Ishikawa (cell line): Measurements from ENCODE around the gene ARL10.

Experiments
- CEBPB ChIP-seq: IDR thresholded peaks from 2 replicates; pipeline ENCODE4 v1.6.1; 2012
- CREB1 ChIP-seq: IDR thresholded peaks from 2 replicates; pipeline ENCODE4 v1.6.1; 2012; ENCODE audit warnings: low read depth
- EGR1 ChIP-seq: IDR thresholded peaks from 2 replicates; pipeline ENCODE4 v1.6.1; 2012
- EP300 ChIP-seq: IDR thresholded peaks from 2 replicates; pipeline ENCODE4 v1.6.1; 2012; ENCODE audit warnings: borderline replicate concordance
- FOXM1 ChIP-seq: IDR thresholded peaks from 2 replicates; pipeline ENCODE4 v1.6.1; 2012; ENCODE audit warnings: low read depth, borderline replicate concordance
- NFIC ChIP-seq: IDR thresholded peaks from 2 replicates; pipeline ENCODE4 v1.6.1; 2012
- RAD21 ChIP-seq: IDR thresholded peaks from 2 replicates; pipeline ENCODE4 v1.6.1; 2012; ENCODE audit warnings: low read depth
- REST ChIP-seq: IDR thresholded peaks from 2 replicates; pipeline ENCODE4 v1.6.1; 2012; ENCODE audit warnings: low read depth, mild to moderate bottlenecking
- TAF1 ChIP-seq: IDR thresholded peaks from 2 replicates; pipeline ENCODE4 v1.6.1; 2012; ENCODE audit warnings: low read depth, mild to moderate bottlenecking
- TCF12 ChIP-seq: IDR thresholded peaks from 2 replicates; pipeline ENCODE4 v1.6.1; 2012; ENCODE audit warnings: low read depth
- TEAD4 ChIP-seq: IDR thresholded peaks from 2 replicates; pipeline ENCODE4 v1.6.1; 2012
- YY1 ChIP-seq: IDR thresholded peaks from 2 replicates; pipeline ENCODE4 v1.6.1; 2012; ENCODE audit warnings: low read depth
- ZBTB7A ChIP-seq: IDR thresholded peaks from 2 replicates; pipeline ENCODE4 v1.6.1; 2012; ENCODE audit warnings: low read depth
- TF ChIP-seq, protein P1 (sequence below): IDR thresholded peaks from 2 replicates; pipeline ENCODE4 v1.6.1; 2012
- TF ChIP-seq, protein P2 (sequence below): IDR thresholded peaks from 2 replicates; pipeline ENCODE4 v1.6.1; 2012

Gene ARL10

DNA sequence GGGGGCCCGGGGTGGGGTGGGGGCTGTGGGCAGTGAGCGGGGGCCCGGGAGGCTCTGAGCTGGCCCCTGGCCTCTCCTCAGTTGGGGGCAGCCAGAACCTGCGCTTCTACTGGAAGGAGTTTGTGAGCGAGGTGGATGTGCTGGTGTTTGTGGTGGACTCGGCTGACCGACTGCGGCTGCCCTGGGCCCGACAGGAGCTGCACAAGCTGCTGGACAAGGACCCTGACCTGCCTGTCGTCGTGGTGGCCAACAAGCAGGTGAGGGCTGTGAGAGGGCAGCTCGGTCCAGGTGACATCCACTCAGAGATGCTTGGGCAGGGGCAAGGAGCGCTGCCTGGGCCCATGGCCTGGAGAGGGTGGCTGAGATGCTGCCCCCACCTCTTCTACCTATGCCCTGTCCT, 3.4 kb downstream of the ARL10 start:
- TF ChIP-seq RAD21 (no peak), CEBPB (no peak), ZBTB7A (no peak), NFIC (no peak), TAF1 (no peak)
- TF ChIP-seq, protein P1, sequence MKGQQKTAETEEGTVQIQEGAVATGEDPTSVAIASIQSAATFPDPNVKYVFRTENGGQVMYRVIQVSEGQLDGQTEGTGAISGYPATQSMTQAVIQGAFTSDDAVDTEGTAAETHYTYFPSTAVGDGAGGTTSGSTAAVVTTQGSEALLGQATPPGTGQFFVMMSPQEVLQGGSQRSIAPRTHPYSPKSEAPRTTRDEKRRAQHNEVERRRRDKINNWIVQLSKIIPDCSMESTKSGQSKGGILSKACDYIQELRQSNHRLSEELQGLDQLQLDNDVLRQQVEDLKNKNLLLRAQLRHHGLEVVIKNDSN: no peak

DNA sequence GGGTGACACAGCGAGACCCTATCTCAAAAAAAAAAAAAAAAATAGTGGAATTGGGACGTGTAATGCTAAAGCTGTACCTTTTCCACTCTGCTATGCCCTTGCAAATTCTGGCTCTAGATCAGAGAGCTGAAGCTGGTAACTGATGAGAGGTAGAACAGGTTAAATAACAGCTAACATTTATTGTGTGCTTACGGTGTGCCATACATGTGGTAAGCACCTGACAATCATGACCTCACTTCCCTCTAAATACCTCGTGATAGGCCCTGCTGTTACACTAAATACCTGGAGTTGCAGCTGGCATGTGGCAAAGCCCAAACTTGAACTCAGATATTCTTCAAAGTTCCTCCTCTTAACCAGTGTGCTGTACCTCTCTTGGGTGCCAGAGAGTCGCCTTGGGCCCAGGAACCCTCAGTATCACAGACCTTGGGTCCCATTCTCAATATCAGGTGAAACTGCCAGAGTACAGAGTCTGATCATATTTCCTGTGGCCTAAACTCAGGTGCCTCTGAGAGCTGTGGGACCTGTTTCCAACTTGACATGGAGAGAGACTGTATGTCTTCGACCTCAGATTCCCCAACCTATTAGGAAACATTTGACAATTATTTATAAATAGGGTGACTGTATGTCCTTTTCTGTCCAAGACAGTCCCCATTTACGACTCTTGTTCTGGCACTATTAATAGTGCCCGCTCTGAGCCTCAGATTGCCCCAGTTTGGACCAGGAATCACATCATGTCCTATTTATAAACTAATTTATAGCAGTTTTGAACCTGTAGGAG, 4.8 kb downstream of the ARL10 start:
- TF ChIP-seq NFIC: no peak
- TF ChIP-seq TEAD4: no peak
- TF ChIP-seq RAD21: no peak
- TF ChIP-seq FOXM1: no peak
- TF ChIP-seq EGR1: no peak
- TF ChIP-seq CEBPB: no peak
- no peak for TF ChIP-seq ZBTB7A
- TF ChIP-seq EP300: no peak
- no peak for TF ChIP-seq TAF1
- no peak for TF ChIP-seq TCF12
- TF ChIP-seq CREB1: no peak
- TF ChIP-seq, protein P2, sequence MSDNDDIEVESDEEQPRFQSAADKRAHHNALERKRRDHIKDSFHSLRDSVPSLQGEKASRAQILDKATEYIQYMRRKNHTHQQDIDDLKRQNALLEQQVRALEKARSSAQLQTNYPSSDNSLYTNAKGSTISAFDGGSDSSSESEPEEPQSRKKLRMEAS: no peak
- no peak for TF ChIP-seq YY1
- TF ChIP-seq, protein P1: no peak
- no peak for TF ChIP-seq REST

GRCh38 chr5:176371621-176372539, 6.6 kb downstream of the ARL10 start:
- no peak for TF ChIP-seq REST
- TF ChIP-seq, protein P1: no peak
- TF ChIP-seq CEBPB: no peak
- TF ChIP-seq TEAD4: no peak
- no peak for TF ChIP-seq ZBTB7A
- TF ChIP-seq EP300: no peak
- TF ChIP-seq NFIC: no peak
- no peak for TF ChIP-seq EGR1
- no peak for TF ChIP-seq CREB1
- TF ChIP-seq TAF1: no peak
- TF ChIP-seq, protein P2: no peak
- no peak for TF ChIP-seq YY1
- TF ChIP-seq TCF12: no peak
- TF ChIP-seq RAD21: no peak
- TF ChIP-seq FOXM1: no peak

- TF ChIP-seq REST (no peak), RAD21 (no peak), YY1 (no peak), TAF1 (no peak), TEAD4 (no peak), EP300 (no peak), TCF12 (no peak)
- TF ChIP-seq, protein P1: no peak
- TF ChIP-seq, protein P2: no peak
Observed at GRCh38 chr5:176373100-176373818, 8.0 kb downstream of the ARL10 start.
